Measurements from ENCODE around the gene POU2AF1.

- TF ChIP-seq CTCF (conservative IDR thresholded peaks at IDR 0.05; ENCODE audit: low read depth, low read length), result no peak
- TF ChIP-seq EZH2 (IDR thresholded peaks at IDR 0.05; ENCODE audit: low read length, unreplicated experiment), result no peak
- no peak for TF ChIP-seq EZH2phosphoT487 (IDR thresholded peaks at IDR 0.05; ENCODE audit: borderline replicate concordance, low read length)
Measured at GRCh38 chr11:111384494-111384893, 5.4 kb upstream of the POU2AF1 start.

Data from PC-3 (cell line).